Calu3 (cell line): Measurements from ENCODE around the gene CIDEA. TPM values are rescaled to one million over a fixed set of nuclear protein-coding genes. Genes with fewer than 3 reads are reported as not detected.

ENCODE experiments used
- BruUV-seq: library from RNA; stranded (reverse); fragments of 400-500 nt; replicated peaks from 2 replicates; lab custom pipeline; 2021; lab: Mats Ljungman, UMichigan
- CTCF ChIA-PET: fragments of 300-600 bp; sonication (Branson Sonifier 250); formaldehyde crosslinking; loops from one replicate; lab custom pipeline; 2022; ENCODE audit warnings: antibody characterized with exemption; lab: Charles Lee
- DNase-seq: peaks from one replicate; pipeline ENCODE4 v3.0.0; 2022
- H3K27ac Mint-ChIP-seq: one replicate; pipeline ENCODE4 v1.8.0; 2022; ENCODE audit warnings: mixed read lengths; ENCODE audit not compliant: unreplicated experiment
- H3K27me3 Mint-ChIP-seq: one replicate; pipeline ENCODE4 v1.8.0; 2022; ENCODE audit warnings: mixed read lengths; ENCODE audit not compliant: unreplicated experiment
- H3K36me3 Mint-ChIP-seq: one replicate; pipeline ENCODE4 v1.8.0; 2022; ENCODE audit warnings: mild to moderate bottlenecking, moderate library complexity, mixed read lengths; ENCODE audit not compliant: insufficient read depth, unreplicated experiment
- H3K4me1 Mint-ChIP-seq: one replicate; pipeline ENCODE4 v1.8.0; 2022; ENCODE audit warnings: mild to moderate bottlenecking, low read depth, mixed read lengths; ENCODE audit not compliant: unreplicated experiment
- H3K4me3 Mint-ChIP-seq: one replicate; pipeline ENCODE4 v1.8.0; 2022; ENCODE audit warnings: mild to moderate bottlenecking, low read depth, moderate library complexity, mixed read lengths; ENCODE audit not compliant: unreplicated experiment
- H3K9me3 Mint-ChIP-seq: one replicate; pipeline ENCODE4 v1.8.0; 2022; ENCODE audit warnings: low read depth, mixed read lengths; ENCODE audit not compliant: unreplicated experiment
- CTCF ChIP-seq: fragments of 200-600 bp; IDR thresholded peaks from one replicate; pipeline ENCODE4 v1.8.0; 2022; ENCODE audit warnings: antibody characterized with exemption; ENCODE audit not compliant: unreplicated experiment
- intact Hi-C: fragments of 100-400 bp; cut with micrococcal nuclease; formaldehyde crosslinking; loops from one replicate; pipeline ENCODE4 v1.10.0; 2022; ENCODE audit not compliant: unreplicated experiment
- total RNA-seq: library from RNA; stranded (reverse); gene quantifications from 2 replicates; pipeline ENCODE4 v1.2.3, GENCODE V29; 2022

The CIDEA gene
- total RNA-seq, 1 experiment from 2014 or later: not detected

DNA sequence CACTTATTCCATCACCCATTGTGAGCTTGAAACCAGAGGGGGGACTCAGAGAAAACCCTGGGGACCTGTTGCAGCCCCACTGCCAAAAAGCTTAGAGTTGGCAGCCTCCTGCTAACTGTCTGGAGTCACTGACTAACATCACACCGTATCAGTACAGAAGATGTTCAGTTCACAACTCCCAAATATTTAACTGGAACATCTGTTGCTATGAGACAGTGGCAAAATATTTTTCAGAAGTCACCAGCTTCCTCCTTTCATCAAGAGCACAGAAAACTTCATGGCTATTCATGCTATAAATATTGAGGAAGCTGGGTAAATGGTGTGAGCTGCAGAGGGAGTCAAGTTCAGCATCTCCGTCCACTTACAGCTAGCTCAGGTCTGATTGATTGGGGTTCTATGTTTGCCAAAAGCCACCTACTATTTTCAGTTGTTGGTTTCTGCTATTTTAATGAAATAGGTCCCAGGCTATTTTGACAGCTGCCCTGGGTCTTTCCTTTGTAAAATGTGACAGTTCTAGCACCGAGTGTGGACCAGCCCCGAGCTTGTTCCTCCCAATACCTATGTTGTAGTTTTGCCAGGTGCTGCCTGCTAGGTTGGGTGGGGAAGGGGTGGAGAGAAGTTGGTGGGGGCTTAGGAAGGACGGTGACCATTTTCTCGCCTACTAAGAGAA lies 63.6 kb downstream of the CIDEA start:
- Mint-ChIP-seq H3K9me3 (no peaks in the 10 kb centered on the region), H3K36me3 (no peaks in the 10 kb centered on the region), H3K4me3 (no peak overlapping the region), H3K4me1 (no peaks in the 10 kb centered on the region), H3K27ac (no peak overlapping the region), H3K27me3 (no peaks in the 10 kb centered on the region)
- no peak for TF ChIP-seq CTCF
- intact Hi-C loops: no loop called here
- no peak for DNase-seq
- TSS peak; percentile 4 for BruUV-seq
- CTCF ChIA-PET: interaction anchor here (0.9 to 1.5 kb wide), 2 partner anchors 10 to 46 kb away, joined by 3 to 4 read pairs; no protein-coding TSS in a partner anchor

GRCh38 chr18:12318334-12318697 lies 64.2 kb downstream of the CIDEA start:
- Mint-ChIP-seq H3K4me3 (no peak overlapping the region), H3K4me1 (no peaks in the 10 kb centered on the region), H3K27me3 (no peaks in the 10 kb centered on the region), H3K36me3 (no peaks in the 10 kb centered on the region), H3K27ac (no peak overlapping the region), H3K9me3 (no peaks in the 10 kb centered on the region)
- DNase-seq: no peak
- no TSS peak for BruUV-seq
- intact Hi-C loops: no loop called here
- CTCF ChIA-PET: interaction anchor here (0.9 to 1.5 kb wide), 3 partner anchors 10 to 46 kb away, joined by 3 to 4 read pairs (median 3); no protein-coding TSS in a partner anchor
- no peak for TF ChIP-seq CTCF

- CTCF ChIA-PET: interaction anchor here (0.6 to 1.0 kb wide), 3 partner anchors 20 to 36 kb away, joined by 3 to 10 read pairs (median 3); no protein-coding TSS in a partner anchor
- no peaks in the 10 kb centered on the region for H3K9me3 Mint-ChIP-seq
Observed at GRCh38 chr18:12318857-12319256, 64.7 kb downstream of the CIDEA start.

DNA sequence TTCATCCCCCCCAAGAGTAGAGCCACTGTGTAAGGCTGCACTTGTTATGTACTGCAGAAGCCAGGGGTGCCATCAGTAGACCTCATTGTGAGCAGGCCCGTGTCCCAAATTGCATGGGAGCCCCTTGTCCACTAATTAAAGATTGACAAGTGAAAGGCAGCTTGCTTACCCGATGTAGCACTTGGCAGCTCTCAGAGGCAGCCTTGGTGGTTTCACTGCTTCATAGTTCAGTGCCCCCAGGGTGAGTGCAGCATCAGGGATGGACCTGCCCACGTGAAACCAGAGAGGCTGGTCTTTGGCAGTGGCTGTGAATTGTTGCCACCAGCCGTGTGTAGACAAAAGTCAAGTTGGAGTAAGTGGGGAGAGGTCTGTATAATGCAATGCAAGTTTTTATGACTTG lies 67.2 kb downstream of the CIDEA start:
- intact Hi-C loops: no loop called here
- Mint-ChIP-seq H3K27me3 (no peaks in the 10 kb centered on the region), H3K36me3 (peaks cover 14% of the 10 kb centered on the region), H3K4me3 (no peak overlapping the region), H3K9me3 (no peaks in the 10 kb centered on the region), H3K27ac (no peak overlapping the region), H3K4me1 (no peaks in the 10 kb centered on the region)
- no peak for DNase-seq
- no TSS peak for BruUV-seq
- TF ChIP-seq CTCF: no peak
- CTCF ChIA-PET: no interaction called here

More at GRCh38 chr18:12318857-12319256, 64.7 kb downstream of the CIDEA start:
- no peaks in the 10 kb centered on the region for H3K4me1 Mint-ChIP-seq
- intact Hi-C loops: no loop called here
- H3K27me3 Mint-ChIP-seq: no peaks in the 10 kb centered on the region
- DNase-seq: no peak
- no TSS peak for BruUV-seq
- no peak for TF ChIP-seq CTCF
- H3K27ac Mint-ChIP-seq: no peak overlapping the region
- no peak overlapping the region for H3K4me3 Mint-ChIP-seq
- no peaks in the 10 kb centered on the region for H3K36me3 Mint-ChIP-seq
